ENCODE measurements around the gene HACL1. TPM values are rescaled to one million over a fixed set of nuclear protein-coding genes. Genes with fewer than 3 reads are reported as not detected.
A peak's percentile ranks its signal among the peaks of the same experiment; 100 is the strongest.
"Not testable (repeated sequence)": the region's sequence is repeated elsewhere in the genome, so short reads cannot be mapped to it uniquely, and the experiment has no call there.

HACL1 gene
- total RNA-seq, 1 experiment from 2014 or later: 19.6 TPM

DNA sequence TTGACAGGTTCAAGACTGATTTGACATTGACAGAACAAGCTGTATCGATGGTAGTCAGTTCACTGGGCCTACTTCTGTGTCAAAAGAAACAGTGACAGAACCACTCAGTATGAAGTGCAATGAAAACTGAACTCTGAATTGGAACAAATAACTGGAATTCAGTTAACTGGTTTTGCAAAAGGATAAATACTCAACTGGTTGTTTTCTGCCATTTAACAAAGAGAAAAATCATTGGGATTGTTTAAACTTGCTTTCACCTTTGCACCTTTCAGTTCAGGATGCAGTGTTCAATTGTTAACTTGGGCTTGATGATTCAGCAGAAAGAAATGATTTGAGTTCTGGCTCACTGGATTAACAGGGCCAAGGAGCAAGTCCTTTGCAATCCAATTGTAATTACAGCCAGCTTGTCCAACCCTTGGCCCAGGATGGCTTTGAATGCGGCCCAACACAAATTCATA is 5.1 kb upstream of the HACL1 start:
- Mint-ChIP-seq H3K36me3 (ENCODE audit: insufficient read depth, unreplicated experiment) (peaks cover 16% of the 10 kb centered on the region), H3K9me3 (ENCODE audit: low read depth, unreplicated experiment) (no peaks in the 10 kb centered on the region), H3K4me3 (ENCODE audit: low read depth, unreplicated experiment) (no peak overlapping the region), H3K4me1 (ENCODE audit: low read depth, unreplicated experiment) (peaks cover 36% of the 10 kb centered on the region), H3K27ac (ENCODE audit: unreplicated experiment) (no peak overlapping the region), H3K27me3 (ENCODE audit: unreplicated experiment) (no peaks in the 10 kb centered on the region)
- no TSS peak for BruUV-seq (replicated peaks)
- TF ChIP-seq, protein P1, sequence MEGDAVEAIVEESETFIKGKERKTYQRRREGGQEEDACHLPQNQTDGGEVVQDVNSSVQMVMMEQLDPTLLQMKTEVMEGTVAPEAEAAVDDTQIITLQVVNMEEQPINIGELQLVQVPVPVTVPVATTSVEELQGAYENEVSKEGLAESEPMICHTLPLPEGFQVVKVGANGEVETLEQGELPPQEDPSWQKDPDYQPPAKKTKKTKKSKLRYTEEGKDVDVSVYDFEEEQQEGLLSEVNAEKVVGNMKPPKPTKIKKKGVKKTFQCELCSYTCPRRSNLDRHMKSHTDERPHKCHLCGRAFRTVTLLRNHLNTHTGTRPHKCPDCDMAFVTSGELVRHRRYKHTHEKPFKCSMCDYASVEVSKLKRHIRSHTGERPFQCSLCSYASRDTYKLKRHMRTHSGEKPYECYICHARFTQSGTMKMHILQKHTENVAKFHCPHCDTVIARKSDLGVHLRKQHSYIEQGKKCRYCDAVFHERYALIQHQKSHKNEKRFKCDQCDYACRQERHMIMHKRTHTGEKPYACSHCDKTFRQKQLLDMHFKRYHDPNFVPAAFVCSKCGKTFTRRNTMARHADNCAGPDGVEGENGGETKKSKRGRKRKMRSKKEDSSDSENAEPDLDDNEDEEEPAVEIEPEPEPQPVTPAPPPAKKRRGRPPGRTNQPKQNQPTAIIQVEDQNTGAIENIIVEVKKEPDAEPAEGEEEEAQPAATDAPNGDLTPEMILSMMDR (IDR thresholded peaks at IDR 0.05; ENCODE audit: unreplicated experiment): no peak
- intact Hi-C loops (cut with micrococcal nuclease; ENCODE audit: unreplicated experiment): no loop called here
- CTCF ChIA-PET: no interaction called here
- DNase-seq: no peak

- peaks cover 36% of the 10 kb centered on the region for H3K4me1 Mint-ChIP-seq (ENCODE audit: low read depth, unreplicated experiment)
- DNase-seq; H3K27me3 Mint-ChIP-seq (ENCODE audit: unreplicated experiment); BruUV-seq (replicated peaks); CTCF ChIA-PET; H3K4me3 Mint-ChIP-seq (ENCODE audit: low read depth, unreplicated experiment); intact Hi-C loops (cut with micrococcal nuclease; ENCODE audit: unreplicated experiment); H3K27ac Mint-ChIP-seq (ENCODE audit: unreplicated experiment); H3K9me3 Mint-ChIP-seq (ENCODE audit: low read depth, unreplicated experiment): not testable (repeated sequence)
- peaks cover 30% of the 10 kb centered on the region for H3K36me3 Mint-ChIP-seq (ENCODE audit: insufficient read depth, unreplicated experiment)
Observed at GRCh38 chr3:15604584-15604983, 3.2 kb upstream of the HACL1 start.

DNA sequence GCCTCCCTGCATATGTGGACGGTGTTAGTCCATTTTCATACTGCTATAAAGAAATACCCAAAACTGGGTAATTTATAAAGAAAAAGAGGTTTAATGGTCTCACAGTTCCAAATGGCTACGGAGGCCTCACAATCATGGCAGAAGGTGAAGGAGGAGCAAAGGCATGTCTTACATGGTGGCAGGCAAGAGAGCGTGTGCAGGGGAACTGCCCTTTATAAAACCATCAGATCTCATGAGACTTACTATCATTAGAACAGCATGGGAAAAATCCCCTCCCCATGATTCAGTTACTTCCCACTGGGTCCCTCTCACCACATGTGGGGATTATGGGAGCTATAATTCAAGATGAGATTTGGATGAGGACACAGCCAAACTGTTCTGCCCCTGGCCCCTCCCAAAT is 1.4 kb upstream of the HACL1 start:
- H3K27me3 Mint-ChIP-seq (ENCODE audit: unreplicated experiment); CTCF ChIA-PET; H3K9me3 Mint-ChIP-seq (ENCODE audit: low read depth, unreplicated experiment); intact Hi-C loops (cut with micrococcal nuclease; ENCODE audit: unreplicated experiment); BruUV-seq (replicated peaks); DNase-seq: not testable (repeated sequence)
- Mint-ChIP-seq H3K4me1 (ENCODE audit: low read depth, unreplicated experiment) (peaks cover 30% of the 10 kb centered on the region), H3K27ac (ENCODE audit: unreplicated experiment) (peak overlapping the region; percentile 95), H3K4me3 (ENCODE audit: low read depth, unreplicated experiment) (peak overlapping the region; percentile 98), H3K36me3 (ENCODE audit: insufficient read depth, unreplicated experiment) (peaks cover 32% of the 10 kb centered on the region)

DNA sequence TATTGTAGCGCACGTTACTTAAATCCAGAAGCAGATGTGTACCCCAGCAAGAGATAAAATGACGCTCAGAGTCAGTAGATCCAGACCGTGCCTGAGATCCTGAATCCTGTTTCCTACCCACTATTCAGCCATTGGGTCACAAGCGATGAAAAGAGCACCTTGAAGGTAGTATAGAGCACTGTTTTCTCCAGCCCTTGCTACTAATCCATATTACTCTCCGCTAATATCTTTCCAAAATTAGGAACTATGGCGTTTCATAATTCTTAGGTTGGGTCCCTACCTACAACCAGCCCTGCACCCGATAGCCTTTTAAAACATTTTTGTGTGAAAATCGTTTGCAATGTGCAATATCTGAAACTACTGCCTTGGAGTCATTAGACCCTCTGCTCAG is 772 bp upstream of the HACL1 start:
- Mint-ChIP-seq H3K27me3 (ENCODE audit: unreplicated experiment) (no peaks in the 10 kb centered on the region), H3K36me3 (ENCODE audit: insufficient read depth, unreplicated experiment) (peaks cover 39% of the 10 kb centered on the region), H3K4me1 (ENCODE audit: low read depth, unreplicated experiment) (peaks cover 25% of the 10 kb centered on the region), H3K27ac (ENCODE audit: unreplicated experiment) (peak overlapping the region; percentile 95), H3K9me3 (ENCODE audit: low read depth, unreplicated experiment) (no peaks in the 10 kb centered on the region), H3K4me3 (ENCODE audit: low read depth, unreplicated experiment) (peak overlapping the region; percentile 98)
- CTCF ChIA-PET: no interaction called here
- BruUV-seq (replicated peaks): TSS peak; percentile 80
- DNase-seq: no peak
- TF ChIP-seq, protein P1 (IDR thresholded peaks at IDR 0.05; ENCODE audit: unreplicated experiment): no peak
- intact Hi-C loops (cut with micrococcal nuclease; ENCODE audit: unreplicated experiment): no loop called here

GRCh38 chr3:15601046-15601398 is 347 bp downstream of the HACL1 start:
- peaks cover 13% of the 10 kb centered on the region for H3K4me1 Mint-ChIP-seq (ENCODE audit: low read depth, unreplicated experiment)
- H3K27ac Mint-ChIP-seq (ENCODE audit: unreplicated experiment): peak overlapping the region; percentile 95
- H3K36me3 Mint-ChIP-seq (ENCODE audit: insufficient read depth, unreplicated experiment): peaks cover 41% of the 10 kb centered on the region
- no TSS peak for BruUV-seq (replicated peaks)
- H3K4me3 Mint-ChIP-seq (ENCODE audit: low read depth, unreplicated experiment): peak overlapping the region; percentile 98
- H3K27me3 Mint-ChIP-seq (ENCODE audit: unreplicated experiment): no peaks in the 10 kb centered on the region
- DNase-seq: no peak
- CTCF ChIA-PET: interaction anchor here (0.7 kb wide), 1 partner anchor 43 kb away, joined by 3 read pairs; no protein-coding TSS in a partner anchor
- intact Hi-C loops (cut with micrococcal nuclease; ENCODE audit: unreplicated experiment): no loop called here
- TF ChIP-seq, protein P1 (IDR thresholded peaks at IDR 0.05; ENCODE audit: unreplicated experiment): no peak
- H3K9me3 Mint-ChIP-seq (ENCODE audit: low read depth, unreplicated experiment): no peaks in the 10 kb centered on the region
